Adrenal gland (tissue), 5 donors: ENCODE results near the gene MUC15.

Experiments used
- POLR2A ChIP-seq, 2 donors: fragments of 450-650 bp; IDR thresholded peaks; one replicate each; pipeline ENCODE4 v1.6.1; 2017; ENCODE audit warnings: antibody characterized with exemption in 2 of 2, mild to moderate bottlenecking in 2 of 2, moderate library complexity in 1 of 2
- TF ChIP-seq, protein P1 (sequence below), 6 experiments: fragments of 450-650 bp in 4 of 6; fragments of 200-600 bp in 2 of 6; sonication (generic) in 1 of 6; IDR thresholded peaks; 1 replicate in 5 of 6; 2 replicates in 1 of 6; pipeline versions ENCODE4 v1.5.1 to v1.8.0; 2016 to 2021; ENCODE audit warnings: antibody characterized with exemption in 6 of 6, mild to moderate bottlenecking in 2 of 6, moderate library complexity in 1 of 6
- donor health status: DM: no; HTN: no; CAD: no.

DNA sequence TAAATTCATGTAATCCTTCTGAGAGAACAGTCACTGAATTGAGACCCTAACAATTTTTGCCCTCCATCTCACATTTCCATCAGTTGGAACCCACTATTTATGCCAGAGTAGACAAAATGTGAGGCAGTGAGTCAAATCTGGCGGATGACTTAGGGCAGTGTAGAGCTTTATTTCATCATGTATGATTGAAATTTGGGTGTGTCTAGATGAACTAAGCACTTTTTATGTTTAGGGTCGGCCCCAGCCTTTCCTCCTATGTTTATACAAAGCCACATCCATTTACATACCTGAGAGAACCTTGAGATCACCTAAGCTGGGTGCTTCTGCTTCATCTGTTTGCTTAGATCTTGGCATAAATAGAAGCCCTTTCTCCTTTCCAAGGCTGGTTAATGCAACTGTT lies 15.0 kb upstream of the MUC15 start:
- TF ChIP-seq, protein P1, sequence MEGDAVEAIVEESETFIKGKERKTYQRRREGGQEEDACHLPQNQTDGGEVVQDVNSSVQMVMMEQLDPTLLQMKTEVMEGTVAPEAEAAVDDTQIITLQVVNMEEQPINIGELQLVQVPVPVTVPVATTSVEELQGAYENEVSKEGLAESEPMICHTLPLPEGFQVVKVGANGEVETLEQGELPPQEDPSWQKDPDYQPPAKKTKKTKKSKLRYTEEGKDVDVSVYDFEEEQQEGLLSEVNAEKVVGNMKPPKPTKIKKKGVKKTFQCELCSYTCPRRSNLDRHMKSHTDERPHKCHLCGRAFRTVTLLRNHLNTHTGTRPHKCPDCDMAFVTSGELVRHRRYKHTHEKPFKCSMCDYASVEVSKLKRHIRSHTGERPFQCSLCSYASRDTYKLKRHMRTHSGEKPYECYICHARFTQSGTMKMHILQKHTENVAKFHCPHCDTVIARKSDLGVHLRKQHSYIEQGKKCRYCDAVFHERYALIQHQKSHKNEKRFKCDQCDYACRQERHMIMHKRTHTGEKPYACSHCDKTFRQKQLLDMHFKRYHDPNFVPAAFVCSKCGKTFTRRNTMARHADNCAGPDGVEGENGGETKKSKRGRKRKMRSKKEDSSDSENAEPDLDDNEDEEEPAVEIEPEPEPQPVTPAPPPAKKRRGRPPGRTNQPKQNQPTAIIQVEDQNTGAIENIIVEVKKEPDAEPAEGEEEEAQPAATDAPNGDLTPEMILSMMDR (IDR thresholded peaks at IDR 0.05) = no peak
- TF ChIP-seq POLR2A (IDR thresholded peaks at IDR 0.05) = no peak
